K562 (cell line): ENCODE measurements around the gene OVCA2. TPM values are rescaled to one million over a fixed set of nuclear protein-coding genes. Genes with fewer than 3 reads are reported as not detected.

Source experiments
- ADNP ChIP-seq: fragments of 200-800 bp; sonication (Bioruptor generic); IDR thresholded peaks from 2 replicates; pipeline ENCODE4 v1.6.1; 2016; ENCODE audit warnings: missing genetic modification characterization, missing compliant biosample characterization
- COPS2 ChIP-seq: fragments of 450-650 bp; conservative IDR thresholded peaks from 2 replicates; pipeline ENCODE4 v1.6.1; 2016; ENCODE audit warnings: mild to moderate bottlenecking, moderate library complexity
- EP300 ChIP-seq: IDR thresholded peaks from 2 replicates; pipeline ENCODE4 v1.6.1; 2012; ENCODE audit warnings: low read length, improper control_type of control experiment
- FOXJ3 ChIP-seq: sonication (generic); formaldehyde crosslinking; IDR thresholded peaks from 2 replicates; pipeline ENCODE4 v1.4.0; 2020; ENCODE audit warnings: mild to moderate bottlenecking, missing genetic modification reagents
- GTF2A2 ChIP-seq: IDR thresholded peaks from 2 replicates; pipeline ENCODE4 v1.6.1; 2016; ENCODE audit warnings: mild to moderate bottlenecking, missing genetic modification characterization, missing compliant biosample characterization
- GTF2E2 ChIP-seq: fragments of 200-800 bp; sonication (Bioruptor generic); IDR thresholded peaks from 2 replicates; pipeline ENCODE4 v1.6.1; 2016; ENCODE audit warnings: missing genetic modification characterization, missing compliant biosample characterization
- HBP1 ChIP-seq: fragments of 450-650 bp; formaldehyde crosslinking; IDR thresholded peaks from 2 replicates; pipeline ENCODE4 v1.4.0; 2022; ENCODE audit warnings: missing genetic modification characterization
- HDGF ChIP-seq: fragments of 450-650 bp; IDR thresholded peaks from 2 replicates; pipeline ENCODE4 v1.6.1; 2016
- IRF2 ChIP-seq: sonication (generic); formaldehyde crosslinking; IDR thresholded peaks from 2 replicates; pipeline ENCODE4 v1.8.1; 2022; ENCODE audit warnings: mild to moderate bottlenecking, missing genetic modification reagents
- MAFK ChIP-seq: IDR thresholded peaks from 2 replicates; pipeline ENCODE4 v1.6.1; 2011; ENCODE audit warnings: low read length, improper control_type of control experiment
- MAX ChIP-seq: sonication (generic); formaldehyde crosslinking; IDR thresholded peaks from 2 replicates; pipeline ENCODE4 v1.9.0; 2022; ENCODE audit warnings: mild to moderate bottlenecking, missing genetic modification reagents
- MYC ChIP-seq, 2 experiments: fragments of 250-450 bp in 1 of 2; sonication (Bioruptor Pico) in 1 of 2; IDR thresholded peaks; 2 replicates each; pipeline versions ENCODE4 v1.5.1 to v1.6.1; 2012 to 2021; ENCODE audit warnings: low read depth in 2 of 2, borderline replicate concordance in 1 of 2, improper control_type of control experiment in 1 of 2, low read length in 1 of 2, mild to moderate bottlenecking in 1 of 2, moderate library complexity in 1 of 2
- NCOA2 ChIP-seq, 2 experiments: fragments of 450-650 bp; IDR thresholded peaks; 2 replicates each; pipeline ENCODE4 v1.6.1; 2018; ENCODE audit warnings: mild to moderate bottlenecking in 2 of 2, moderate library complexity in 1 of 2; ENCODE audit not compliant: partially characterized antibody in 2 of 2
- PCBP1 ChIP-seq: fragments of 200-400 bp; formaldehyde crosslinking; IDR thresholded peaks from 2 replicates; pipeline ENCODE4 v1.6.1; 2018; ENCODE audit warnings: mild to moderate bottlenecking, low read depth, low read length; ENCODE audit not compliant: poor library complexity, severe bottlenecking
- RBM15 ChIP-seq: fragments of 200-400 bp; formaldehyde crosslinking; IDR thresholded peaks from 2 replicates; pipeline ENCODE4 v1.6.1; 2018; ENCODE audit warnings: mild to moderate bottlenecking, low read length, moderate library complexity; ENCODE audit not compliant: insufficient read depth
- RFX1 ChIP-seq: fragments of 450-650 bp; IDR thresholded peaks from 2 replicates; pipeline ENCODE4 v1.6.1; 2016; ENCODE audit warnings: mild to moderate bottlenecking, moderate library complexity
- SNAPC5 ChIP-seq: fragments of 250-450 bp; sonication (Bioruptor Pico); IDR thresholded peaks from 2 replicates; pipeline ENCODE4 v1.8.0; 2021; ENCODE audit warnings: moderate library complexity, mild to moderate bottlenecking, inconsistent platforms
- SNRNP70 ChIP-seq: fragments of 200-400 bp; formaldehyde crosslinking; optimal IDR thresholded peaks from 2 replicates; pipeline ENCODE3; 2017; ENCODE audit warnings: low read depth, low read length
- ZBTB33 ChIP-seq: sonication (generic); formaldehyde crosslinking; IDR thresholded peaks from 2 replicates; pipeline ENCODE4 v1.8.1; 2023; ENCODE audit warnings: mild to moderate bottlenecking, missing genetic modification reagents
- ZFX ChIP-seq: sonication (generic); formaldehyde crosslinking; IDR thresholded peaks from 2 replicates; pipeline ENCODE4 v1.8.0; 2022; ENCODE audit warnings: mild to moderate bottlenecking, missing genetic modification reagents, moderate library complexity
- ZKSCAN8 ChIP-seq: fragments of 200-800 bp; sonication (Bioruptor generic); IDR thresholded peaks from 2 replicates; pipeline ENCODE4 v1.6.1; 2016; ENCODE audit warnings: missing genetic modification characterization, missing compliant biosample characterization
- ZNF239 ChIP-seq: fragments of 250-450 bp; sonication (Bioruptor Pico); IDR thresholded peaks from 2 replicates; pipeline ENCODE4 v1.4.0; 2020; ENCODE audit warnings: mild to moderate bottlenecking
- ZNF436 ChIP-seq: fragments of 250-450, 450-650 bp; sonication (Bioruptor Pico); formaldehyde crosslinking; IDR thresholded peaks from 2 replicates; pipeline ENCODE4 v1.7.0; 2020; ENCODE audit warnings: mild to moderate bottlenecking
- ZNF707 ChIP-seq: fragments of 250-450 bp; sonication (Bioruptor Pico); conservative IDR thresholded peaks from 2 replicates; pipeline ENCODE4 v1.8.0; 2022; ENCODE audit warnings: inconsistent platforms, mild to moderate bottlenecking, moderate library complexity
- polyA plus RNA-seq, 8 experiments: library from polyadenylated mRNA; depleted of rRNA in 4 of 8; stranded (reverse) in 5 of 8; unstranded in 3 of 8; fragments of >200 nt; fragmentation: Nextera tagmentation in 2 of 8; fragmentation: Illumina TruSeq in 1 of 8; extraction: Ambion mirVana in 2 of 8; extraction: Trizol in 1 of 8; gene quantifications; 2 replicates each; pipeline versions ENCODE4 v1.2.1 to v1.2.3, GENCODE V29; 2011 to 2014; ENCODE audit warnings: inconsistent platforms in 1 of 8, missing spikeins in 1 of 8
- total RNA-seq, 7 experiments: library from RNA; depleted of rRNA in 6 of 7; stranded (reverse); fragments of >200 nt in 6 of 7; fragmentation: Illumina TruSeq in 2 of 7; extraction: Trizol in 2 of 7; gene quantifications; 2 replicates each; pipeline versions ENCODE4 v1.2.1 to v1.2.3, GENCODE V29; 2011 to 2021; ENCODE audit warnings: low replicate concordance in 1 of 7

OVCA2 gene
- total and polyA plus RNA-seq, 9 of the 15 experiments (the other 6 are each of a cell fraction or from before 2014, with no cell fraction given): 3.0 to 23.7 (median 14.1) TPM

GRCh38 chr17:2023692-2024571 lies 17.9 kb upstream of the OVCA2 start (continued):
- TF ChIP-seq ZBTB33 (CRISPR knock-in tag) (peak; percentile 16; the same call in 1 of the 2 replicates), ZNF707 (CRISPR knock-in tag) (no peak), ZNF436 (no peak), ZKSCAN8 (no peak), GTF2A2 (tag) (no peak), HBP1 (CRISPR knock-in tag) (no peak), EP300 (no peak), RFX1 (peak; percentile 65; the same call in 1 of the 2 replicates), ADNP (no peak), ZFX (CRISPR knock-in tag) (peak; percentile 42; the same call in 1 of the 2 replicates), MAFK (no peak), MAX (CRISPR knock-in tag) (peak; percentile 71), GTF2E2 (tag) (no peak), MYC (IDR thresholded peaks at IDR 0.05; ENCODE audit: low read depth, low read length) (no peak), MYC (CRISPR knock-in tag; IDR thresholded peaks at IDR 0.05; ENCODE audit: borderline replicate concordance, low read depth) (no peak), PCBP1 (peak; percentile 6), NCOA2 (IDR thresholded peaks at IDR 0.05; ENCODE audit: partially characterized antibody in 2 of 2) (no peak), SNAPC5 (CRISPR knock-in tag) (no peak), RBM15 (no peak), ZNF239 (CRISPR knock-in tag) (no peak), HDGF (no peak), SNRNP70 (no peak), COPS2 (no peak), FOXJ3 (CRISPR knock-in tag) (no peak), IRF2 (CRISPR knock-in tag) (no peak)
